ENCODE measurements around the gene SLC22A7.

The SLC22A7 gene

GRCh38 chr6:43292341-43292740 lies 5.7 kb upstream of the SLC22A7 start:
- H3K27ac ChIP-seq (ENCODE audit: low read depth, low read length): no peak overlapping the region

GRCh38 chr6:43292763-43293318 lies 5.2 kb upstream of the SLC22A7 start:
- H3K9me2 ChIP-seq (replicated peaks; ENCODE audit: control insufficient read depth, low read length): no peaks in the 10 kb centered on the region
- no peaks in the 10 kb centered on the region for H3K79me2 ChIP-seq (ENCODE audit: control insufficient read depth, low read length)
- H3K27me3 ChIP-seq (ENCODE audit: control insufficient read depth, low read length): no peaks in the 10 kb centered on the region
- H3K9me3 ChIP-seq (ENCODE audit: control insufficient read depth, insufficient read depth, low read length): no peaks in the 10 kb centered on the region
- H4K20me1 ChIP-seq (ENCODE audit: control insufficient read depth, insufficient read depth, low read depth, low read length): no peaks in the 10 kb centered on the region
- H3K4me2 ChIP-seq (ENCODE audit: low read length): no peak overlapping the region
- H3K4me3 ChIP-seq (ENCODE audit: low read length): no peak overlapping the region
- no peaks in the 10 kb centered on the region for H3F3A ChIP-seq (ENCODE audit: control insufficient read depth, insufficient read depth)
- no peaks in the 10 kb centered on the region for H3K36me3 ChIP-seq (ENCODE audit: control insufficient read depth, low read length)
- no peak overlapping the region for H3K27ac ChIP-seq (ENCODE audit: low read depth, low read length)
- H3K4me1 ChIP-seq (ENCODE audit: control insufficient read depth, low read length): no peaks in the 10 kb centered on the region
- no peak for TF ChIP-seq EZH2phosphoT487 (IDR thresholded peaks at IDR 0.05; ENCODE audit: borderline replicate concordance, low read length)
- no peak for TF ChIP-seq CTCF (IDR thresholded peaks at IDR 0.05; ENCODE audit: low read depth, low read length, poor library complexity, severe bottlenecking)

More at GRCh38 chr6:43292341-43292740, 5.7 kb upstream of the SLC22A7 start:
- Histone ChIP-seq H3K9me3 (ENCODE audit: control insufficient read depth, insufficient read depth, low read length) (no peaks in the 10 kb centered on the region), H3K4me2 (ENCODE audit: low read length) (no peak overlapping the region), H3K9me2 (replicated peaks; ENCODE audit: control insufficient read depth, low read length) (no peaks in the 10 kb centered on the region), H3K27me3 (ENCODE audit: control insufficient read depth, low read length) (no peaks in the 10 kb centered on the region), H4K20me1 (ENCODE audit: control insufficient read depth, insufficient read depth, low read depth, low read length) (no peaks in the 10 kb centered on the region), H3K4me1 (ENCODE audit: control insufficient read depth, low read length) (peaks cover 3% of the 10 kb centered on the region; the same call in 1 of the 2 replicates), H3K79me2 (ENCODE audit: control insufficient read depth, low read length) (no peaks in the 10 kb centered on the region), H3F3A (ENCODE audit: control insufficient read depth, insufficient read depth) (no peaks in the 10 kb centered on the region), H3K4me3 (ENCODE audit: low read length) (no peak overlapping the region), H3K36me3 (ENCODE audit: control insufficient read depth, low read length) (no peaks in the 10 kb centered on the region)
- no peak for TF ChIP-seq EZH2phosphoT487 (IDR thresholded peaks at IDR 0.05; ENCODE audit: borderline replicate concordance, low read length)
- no peak for TF ChIP-seq CTCF (IDR thresholded peaks at IDR 0.05; ENCODE audit: low read depth, low read length, poor library complexity, severe bottlenecking)

- TF ChIP-seq EZH2phosphoT487 (IDR thresholded peaks at IDR 0.05; ENCODE audit: borderline replicate concordance, low read length): no peak
- no peak for TF ChIP-seq CTCF (IDR thresholded peaks at IDR 0.05; ENCODE audit: low read depth, low read length, poor library complexity, severe bottlenecking)
- no peak overlapping the region for H3K4me3 ChIP-seq (ENCODE audit: low read length)
- no peak overlapping the region for H3K27ac ChIP-seq (ENCODE audit: low read depth, low read length)
- H3K36me3 ChIP-seq (ENCODE audit: control insufficient read depth, low read length): no peaks in the 10 kb centered on the region
- H3K4me2 ChIP-seq (ENCODE audit: low read length): no peak overlapping the region
- no peaks in the 10 kb centered on the region for H3K79me2 ChIP-seq (ENCODE audit: control insufficient read depth, low read length)
- no peaks in the 10 kb centered on the region for H3F3A ChIP-seq (ENCODE audit: control insufficient read depth, insufficient read depth)
- no peaks in the 10 kb centered on the region for H3K27me3 ChIP-seq (ENCODE audit: control insufficient read depth, low read length)
- H4K20me1 ChIP-seq (ENCODE audit: control insufficient read depth, insufficient read depth, low read depth, low read length): no peaks in the 10 kb centered on the region
- H3K9me2 ChIP-seq (replicated peaks; ENCODE audit: control insufficient read depth, low read length): no peaks in the 10 kb centered on the region
- no peaks in the 10 kb centered on the region for H3K9me3 ChIP-seq (ENCODE audit: control insufficient read depth, insufficient read depth, low read length)
- no peaks in the 10 kb centered on the region for H3K4me1 ChIP-seq (ENCODE audit: control insufficient read depth, low read length)
Measured at GRCh38 chr6:43293698-43294097, 4.4 kb upstream of the SLC22A7 start.

Measured in DOHH2 (cell line).